ENCODE measurements around the gene PBX1.
"Not testable (repeated sequence)": the region's sequence is repeated elsewhere in the genome, so short reads cannot be mapped to it uniquely, and the experiment has no call there.

The PBX1 gene

GRCh38 chr1:164558461-164559341 is at the start of gene PBX1:
PBX1 (plus strand) TSS chr1:164559184.
- DNase-seq (ENCODE audit: low read depth in 2 of 2) = peak; percentile 41 to 47

GRCh38 chr1:164510435-164510834 is 48.5 kb upstream of the PBX1 start:
- DNase-seq (ENCODE audit: low read depth in 2 of 2) = no peak

DNA sequence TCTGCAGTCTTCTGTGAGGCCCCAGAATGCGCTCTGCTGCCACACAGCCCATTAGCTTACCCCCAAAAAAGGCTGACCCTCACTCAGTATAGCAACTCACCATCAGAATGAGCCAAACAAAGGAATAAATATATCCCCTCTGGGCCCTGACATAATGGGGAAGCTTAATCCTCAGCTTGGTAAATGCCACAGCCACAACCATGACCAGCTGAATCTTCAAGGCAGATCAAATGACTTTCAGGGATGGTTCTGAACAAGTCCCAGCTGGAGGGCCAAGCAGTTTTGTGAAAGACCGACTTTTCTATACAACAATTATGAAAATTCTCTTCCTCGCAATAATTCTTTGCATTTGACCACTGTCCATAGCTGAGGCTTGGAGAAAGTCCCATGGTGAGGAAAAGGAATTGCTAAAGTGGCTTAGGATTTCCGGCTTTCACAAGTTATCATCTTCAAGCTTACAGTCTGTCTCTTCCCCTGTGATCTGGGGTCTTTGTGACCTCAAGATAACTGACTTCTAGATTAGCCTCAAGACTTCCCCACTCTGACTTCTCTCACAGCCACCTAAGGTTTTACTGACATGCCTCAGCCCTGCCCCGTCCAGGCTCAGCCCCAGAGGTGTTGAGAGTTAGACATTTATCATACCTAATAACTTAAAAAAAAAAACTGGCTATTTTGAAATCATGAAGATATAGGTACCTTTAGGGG is 47.8 kb upstream of the PBX1 start:
- no peak for DNase-seq (ENCODE audit: low read depth in 2 of 2)

DNA sequence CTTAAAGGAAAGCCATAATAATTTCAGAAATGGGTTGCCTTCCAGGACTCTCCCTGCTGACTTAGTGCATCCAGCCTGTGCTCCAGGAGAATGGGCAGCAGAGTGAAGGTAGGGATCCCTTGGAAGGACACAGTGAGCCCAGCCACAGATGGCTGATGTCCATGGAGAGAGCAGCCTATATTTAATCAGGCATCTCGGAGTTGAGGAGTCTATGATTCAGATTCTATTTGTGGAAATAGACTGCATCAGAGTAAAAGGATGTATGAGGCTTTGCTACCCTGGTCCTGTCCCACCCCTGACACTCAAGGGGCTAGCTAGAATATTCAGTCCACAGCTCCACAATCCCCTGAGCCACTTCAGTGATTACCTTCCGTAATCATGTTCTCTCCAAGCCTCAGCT is 43.8 kb upstream of the PBX1 start:
- no peak for DNase-seq (ENCODE audit: low read depth in 2 of 2)

GRCh38 chr1:164515711-164516331 is 43.2 kb upstream of the PBX1 start:
- no peak for DNase-seq (ENCODE audit: low read depth in 2 of 2)

GRCh38 chr1:164516591-164516990 is 42.4 kb upstream of the PBX1 start:
- DNase-seq (ENCODE audit: low read depth in 2 of 2) = no peak

- no peak for DNase-seq (ENCODE audit: low read depth in 2 of 2)
These were observed 40.2 kb upstream of the PBX1 start for GRCh38 chr1:164518692-164519332.

DNA sequence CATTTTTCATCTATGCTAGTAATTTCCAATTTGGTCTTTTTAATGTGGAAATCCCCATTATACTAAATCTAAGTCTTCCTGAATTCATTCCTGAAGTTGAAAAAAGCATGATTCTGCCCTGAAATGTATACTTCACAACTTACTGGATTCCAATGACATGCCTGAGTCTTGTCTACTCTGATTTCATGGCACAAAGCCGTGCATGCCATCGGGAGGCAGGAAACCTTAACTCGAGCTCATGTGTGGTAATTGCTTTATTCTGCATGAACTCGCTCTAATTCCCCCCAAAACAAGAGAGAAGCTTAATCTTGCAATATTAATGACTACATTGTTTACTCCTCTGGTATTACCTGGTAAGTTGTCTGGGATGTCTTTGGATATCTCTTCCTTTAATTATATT is 39.6 kb upstream of the PBX1 start:
- DNase-seq (ENCODE audit: low read depth in 2 of 2) = no peak

DNA sequence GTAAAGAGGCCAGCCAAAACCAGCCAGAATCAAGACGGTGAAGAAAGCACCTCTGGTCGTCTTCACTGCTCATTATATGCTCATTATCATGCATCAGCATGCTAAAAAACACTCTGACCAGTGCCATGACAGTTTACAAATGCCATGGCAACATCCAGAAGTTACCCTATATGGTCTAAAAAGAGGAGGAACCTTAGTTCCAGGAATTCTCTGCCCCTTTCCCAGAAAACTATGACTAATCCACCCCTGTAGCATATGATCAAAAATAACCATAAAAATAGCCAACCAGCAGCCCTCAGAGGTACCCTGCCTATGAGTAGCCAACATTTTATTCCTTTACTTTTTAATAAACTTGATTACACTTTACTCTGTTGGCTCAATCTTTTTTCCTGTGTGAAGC is 34.2 kb upstream of the PBX1 start:
- DNase-seq (ENCODE audit: low read depth in 2 of 2) = no peak

DNA sequence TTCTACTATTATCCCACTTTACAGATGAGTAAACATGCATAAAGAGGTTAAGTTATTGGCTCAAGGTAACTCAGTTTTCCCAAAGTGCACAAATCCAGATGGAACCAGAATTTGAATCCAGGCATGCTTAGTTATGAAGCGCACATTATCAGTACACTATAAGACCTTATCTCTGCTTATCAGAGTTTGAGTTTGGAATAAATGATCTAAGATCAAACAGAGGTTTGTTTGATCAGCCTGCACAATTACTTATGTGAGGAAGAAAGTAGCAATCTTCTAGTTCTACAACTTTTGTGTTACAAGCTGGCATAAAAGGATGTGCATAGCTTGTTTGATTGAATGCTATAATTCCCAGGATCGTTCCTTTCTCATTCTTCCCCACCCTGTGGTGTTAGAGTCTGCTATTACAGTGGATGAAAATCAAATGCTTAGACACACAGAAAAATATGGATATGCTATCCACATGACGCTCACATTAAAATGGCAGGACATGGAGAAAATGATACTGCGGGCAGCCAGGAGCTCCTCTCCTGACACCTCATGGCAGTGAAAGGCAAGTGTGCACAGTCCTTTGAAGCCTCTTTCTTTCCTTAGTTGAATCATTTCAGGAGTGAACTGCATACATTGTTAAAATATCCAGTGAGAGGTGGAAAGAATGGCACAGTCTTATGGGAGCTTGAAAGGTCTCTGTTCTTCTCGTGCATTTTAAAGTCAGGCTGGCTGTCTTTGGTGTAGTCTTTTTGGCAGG is 23.9 kb upstream of the PBX1 start:
- no peak for DNase-seq (ENCODE audit: low read depth in 2 of 2)

DNA sequence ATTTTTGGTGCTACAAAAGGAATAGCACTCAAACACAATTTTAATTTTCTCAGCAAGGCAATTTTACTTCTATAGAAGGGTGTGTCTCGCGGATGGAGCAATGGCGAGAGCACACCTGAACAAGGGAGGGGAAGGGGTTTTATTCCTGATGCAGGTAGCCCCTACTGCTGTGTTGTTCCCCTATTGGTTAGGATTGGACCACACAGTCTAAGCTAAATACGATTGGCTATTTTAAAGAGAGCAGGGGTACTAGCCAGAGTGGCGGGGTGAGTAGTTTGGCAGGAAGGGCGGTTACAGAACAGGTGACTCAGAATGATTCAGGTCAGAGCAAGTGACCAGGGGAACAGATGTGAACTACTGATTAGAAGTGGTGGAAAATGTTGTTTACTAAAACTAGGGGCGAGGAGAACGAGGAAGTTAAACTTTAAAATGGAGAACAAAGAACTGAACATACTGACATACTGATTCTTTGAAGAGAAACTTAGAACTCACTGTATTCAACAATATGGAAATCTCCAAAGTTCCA is 6.5 kb upstream of the PBX1 start:
- DNase-seq (ENCODE audit: low read depth in 2 of 2) = not testable (repeated sequence)

DNA sequence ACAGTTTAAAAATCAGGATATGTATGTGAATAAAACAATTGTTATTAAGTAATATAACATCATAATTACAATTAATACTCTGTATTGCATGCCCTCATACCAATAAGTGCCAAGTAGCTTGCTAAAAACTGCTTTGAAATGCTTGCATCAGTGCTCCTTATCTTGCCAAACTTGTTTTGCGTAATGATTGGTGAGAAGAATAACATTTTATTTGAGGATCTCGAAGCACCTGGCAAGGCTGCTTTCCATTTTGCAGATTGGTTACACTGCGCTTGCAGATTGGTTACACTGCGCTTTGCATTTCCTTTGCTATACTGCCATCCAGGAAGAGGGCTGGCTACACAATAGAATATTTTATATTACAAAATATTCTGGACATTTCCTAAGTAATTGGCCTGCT is 1.7 kb upstream of the PBX1 start:
- DNase-seq (ENCODE audit: low read depth in 2 of 2) = no peak

DNA sequence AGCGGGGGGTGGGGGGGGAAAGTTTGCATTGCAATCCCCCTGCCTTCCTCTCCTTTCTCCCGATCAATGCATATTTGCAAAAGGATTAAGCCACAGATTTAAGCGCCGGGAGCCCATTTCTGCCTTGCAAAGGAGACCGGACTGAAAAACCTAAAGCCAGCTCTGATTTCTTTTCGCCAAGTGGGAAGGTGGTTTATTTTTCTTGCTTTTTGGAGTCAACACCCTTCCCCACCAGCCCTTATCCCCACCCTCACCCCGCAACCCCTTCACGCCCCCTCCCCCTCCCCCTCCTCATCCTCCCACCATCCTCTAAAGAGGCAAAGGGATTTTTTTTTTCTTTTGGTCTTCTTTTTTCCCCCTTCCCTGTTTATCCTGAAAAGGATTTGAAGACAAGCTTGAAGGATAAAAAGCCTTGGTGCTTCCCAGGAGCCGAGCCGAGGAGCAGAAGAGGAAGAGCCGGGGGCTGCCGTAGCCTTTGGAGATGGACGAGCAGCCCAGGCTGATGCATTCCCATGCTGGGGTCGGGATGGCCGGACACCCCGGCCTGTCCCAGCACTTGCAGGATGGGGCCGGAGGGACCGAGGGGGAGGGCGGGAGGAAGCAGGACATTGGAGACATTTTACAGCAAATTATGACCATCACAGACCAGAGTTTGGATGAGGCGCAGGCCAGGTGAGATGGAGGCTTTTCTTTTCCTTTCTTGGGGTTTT is 513 bp downstream of the PBX1 start:
- no peak for DNase-seq (ENCODE audit: low read depth in 2 of 2)

- no peak for DNase-seq (ENCODE audit: low read depth in 2 of 2)
These were observed 1.1 kb downstream of the PBX1 start for GRCh38 chr1:164560121-164560541.

- DNase-seq (ENCODE audit: low read depth in 2 of 2) = no peak
These were observed 1.6 kb downstream of the PBX1 start for GRCh38 chr1:164560556-164560955.

GRCh38 chr1:164561007-164561406 is 2.0 kb downstream of the PBX1 start:
- DNase-seq (ENCODE audit: low read depth in 2 of 2) = no peak

- DNase-seq (ENCODE audit: low read depth in 2 of 2) = no peak
These were observed 2.5 kb downstream of the PBX1 start for GRCh38 chr1:164561472-164561871.

GRCh38 chr1:164562061-164562460 is 3.1 kb downstream of the PBX1 start:
- DNase-seq (ENCODE audit: low read depth in 2 of 2) = no peak

DNA sequence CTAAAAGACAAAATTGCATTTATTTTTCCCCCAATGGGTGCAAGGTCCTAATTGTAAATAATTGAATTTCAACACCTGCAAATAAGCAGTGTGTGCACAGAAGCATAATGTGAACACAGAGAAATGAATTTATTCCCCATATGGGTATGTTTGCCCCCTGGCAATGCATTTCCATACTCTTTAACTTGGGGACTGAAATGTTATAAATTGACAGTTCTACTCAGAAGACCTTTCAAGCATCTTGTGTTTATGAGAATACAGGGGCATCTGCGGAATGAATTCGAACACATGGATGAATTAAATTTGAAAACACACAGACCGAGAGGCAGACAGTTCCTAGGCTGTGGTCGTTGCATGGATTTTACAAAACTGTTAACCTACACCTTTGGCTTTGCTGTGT is 3.5 kb downstream of the PBX1 start:
- DNase-seq (ENCODE audit: low read depth in 2 of 2) = no peak

GRCh38 chr1:164562947-164563520 is 4.0 kb downstream of the PBX1 start:
- no peak for DNase-seq (ENCODE audit: low read depth in 2 of 2)
